HG03442 (cell line): ENCODE measurements around the gene ALDH1L1.

ENCODE experiments used
- ATAC-seq: cut with Tn5 transposase; IDR thresholded peaks from one replicate; pipeline ENCODE4 v1.9.1; 2021; ENCODE audit warnings: mild to moderate bottlenecking, moderate library complexity; ENCODE audit not compliant: unreplicated experiment

The ALDH1L1 gene

GRCh38 chr3:126124148-126124868, 56.1 kb downstream of the ALDH1L1 start:
- no peak for ATAC-seq

GRCh38 chr3:126121632-126122031, 58.8 kb downstream of the ALDH1L1 start:
- ATAC-seq = no peak

GRCh38 chr3:126121074-126121473, 59.3 kb downstream of the ALDH1L1 start:
- no peak for ATAC-seq

- no peak for ATAC-seq
Measured at GRCh38 chr3:126119976-126120375, 60.4 kb downstream of the ALDH1L1 start.

GRCh38 chr3:126119008-126119675, 61.2 kb downstream of the ALDH1L1 start:
- no peak for ATAC-seq

GRCh38 chr3:126118591-126118990, 61.8 kb downstream of the ALDH1L1 start:
- no peak for ATAC-seq

- no peak for ATAC-seq
Measured at GRCh38 chr3:126117786-126118185, 62.6 kb downstream of the ALDH1L1 start.

- no peak for ATAC-seq
Measured at GRCh38 chr3:126117212-126117611, 63.2 kb downstream of the ALDH1L1 start.

- no peak for ATAC-seq
Measured at GRCh38 chr3:126116526-126116925, 63.9 kb downstream of the ALDH1L1 start.

- ATAC-seq = no peak
Measured at GRCh38 chr3:126114443-126115386, 65.7 kb downstream of the ALDH1L1 start.

GRCh38 chr3:126113733-126114442, 66.5 kb downstream of the ALDH1L1 start:
- ATAC-seq = no peak

- ATAC-seq = no peak
Measured at GRCh38 chr3:126113238-126113555, 67.2 kb downstream of the ALDH1L1 start.

GRCh38 chr3:126112531-126113237, 67.7 kb downstream of the ALDH1L1 start:
- ATAC-seq = no peak

GRCh38 chr3:126111566-126112475, 68.6 kb downstream of the ALDH1L1 start:
- no peak for ATAC-seq

- no peak for ATAC-seq
Measured at GRCh38 chr3:126111126-126111551, 69.2 kb downstream of the ALDH1L1 start.

- ATAC-seq = no peak
Measured at GRCh38 chr3:126110431-126111125, 69.8 kb downstream of the ALDH1L1 start.

GRCh38 chr3:126109880-126110235, 70.5 kb downstream of the ALDH1L1 start:
- no peak for ATAC-seq

- no peak for ATAC-seq
Measured at GRCh38 chr3:126109146-126109879, 71.1 kb downstream of the ALDH1L1 start.
